GM18502 (cell line): ENCODE results near the gene KCNH8.
"Not testable (repeated sequence)": the region's sequence is repeated elsewhere in the genome, so short reads cannot be mapped to it uniquely, and the experiment has no call there.

Source experiments
- ATAC-seq: cut with Tn5 transposase; IDR thresholded peaks from one replicate; pipeline ENCODE4 v1.9.1; 2021; ENCODE audit warnings: mild to moderate bottlenecking; ENCODE audit not compliant: unreplicated experiment, poor library complexity

The KCNH8 gene

DNA sequence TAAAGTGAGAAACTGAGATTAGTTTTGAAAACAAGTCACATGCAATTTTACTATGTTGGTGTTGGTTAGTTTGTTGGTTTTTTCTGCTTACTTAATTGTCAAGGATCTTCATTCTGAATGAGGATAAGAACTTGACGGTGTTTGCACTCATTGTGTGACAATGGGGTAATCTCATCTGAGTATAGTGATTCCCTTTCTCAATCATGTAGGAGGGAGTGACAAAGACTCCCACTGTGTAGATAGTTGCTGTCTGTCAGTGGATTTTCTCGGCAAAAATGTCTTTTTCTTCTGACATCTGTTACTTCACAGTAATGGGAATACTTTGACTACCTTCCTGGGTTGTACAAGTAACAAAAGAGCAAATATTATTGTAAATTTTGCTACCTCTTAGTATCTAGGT lies 23.5 kb downstream of the KCNH8 start:
- no peak for ATAC-seq

GRCh38 chr3:19173945-19174344 lies 25.6 kb downstream of the KCNH8 start:
- no peak for ATAC-seq

- ATAC-seq, result no peak
Observed at GRCh38 chr3:19183584-19183983, 35.3 kb downstream of the KCNH8 start.

- no peak for ATAC-seq
Observed at GRCh38 chr3:19190126-19190525, 41.8 kb downstream of the KCNH8 start.

DNA sequence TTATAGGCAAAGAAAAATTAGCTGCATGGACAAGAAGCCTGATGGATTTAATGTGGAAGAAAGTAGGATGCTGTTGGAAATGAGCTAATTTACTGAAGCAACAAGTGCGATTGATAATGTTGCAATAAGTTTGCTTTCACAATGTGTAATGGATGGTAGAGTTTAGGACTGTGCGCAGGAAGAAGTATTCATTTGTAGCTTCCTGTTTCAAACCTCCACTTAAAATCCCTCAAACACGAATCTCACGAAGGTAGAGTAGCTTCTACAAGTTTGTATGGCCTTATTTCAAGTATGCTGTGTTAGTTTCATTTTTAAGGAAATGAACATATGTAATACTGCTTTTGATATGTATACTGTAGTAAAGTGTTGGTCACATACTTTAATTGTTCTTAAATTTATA lies 42.3 kb downstream of the KCNH8 start:
- ATAC-seq, result peak; percentile 97

GRCh38 chr3:19199131-19199530 lies 50.8 kb downstream of the KCNH8 start:
- no peak for ATAC-seq

DNA sequence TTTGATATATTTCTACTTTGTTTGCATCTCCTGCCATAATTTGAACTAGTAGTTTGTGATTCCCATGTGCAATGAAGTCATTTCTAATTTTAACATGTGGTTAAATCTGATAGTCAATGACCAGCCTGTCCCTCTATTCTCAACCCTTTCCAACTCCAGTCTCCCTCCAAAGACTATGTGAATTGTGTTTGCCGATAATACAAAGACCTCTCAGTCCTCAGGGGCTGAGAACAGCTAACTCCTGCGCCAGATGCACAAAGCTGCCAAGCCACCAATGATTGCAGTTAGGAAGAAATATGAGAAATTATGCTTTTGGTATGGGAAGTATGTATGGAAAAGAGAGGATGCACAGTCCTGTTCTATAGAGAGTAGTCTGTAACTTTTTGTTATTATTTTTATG lies 54.0 kb downstream of the KCNH8 start:
- ATAC-seq, result no peak

DNA sequence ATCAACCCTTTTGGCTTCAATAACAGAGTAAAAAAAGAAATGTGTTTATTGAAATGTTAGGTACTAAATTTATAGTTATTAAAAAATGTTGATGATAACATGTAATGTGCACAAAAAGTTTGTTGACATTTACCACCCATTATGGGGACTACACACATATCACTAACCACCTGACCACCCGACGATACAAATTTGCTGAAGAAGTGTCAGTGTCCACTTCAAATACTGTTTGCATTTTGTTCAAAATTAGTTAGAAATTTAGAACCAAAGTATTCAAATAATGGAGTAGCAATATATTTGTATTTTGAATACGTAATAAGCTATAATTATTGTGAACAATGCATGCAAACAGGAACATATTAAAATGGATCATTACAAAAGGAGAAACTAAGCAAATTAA lies 54.4 kb downstream of the KCNH8 start:
- no peak for ATAC-seq

DNA sequence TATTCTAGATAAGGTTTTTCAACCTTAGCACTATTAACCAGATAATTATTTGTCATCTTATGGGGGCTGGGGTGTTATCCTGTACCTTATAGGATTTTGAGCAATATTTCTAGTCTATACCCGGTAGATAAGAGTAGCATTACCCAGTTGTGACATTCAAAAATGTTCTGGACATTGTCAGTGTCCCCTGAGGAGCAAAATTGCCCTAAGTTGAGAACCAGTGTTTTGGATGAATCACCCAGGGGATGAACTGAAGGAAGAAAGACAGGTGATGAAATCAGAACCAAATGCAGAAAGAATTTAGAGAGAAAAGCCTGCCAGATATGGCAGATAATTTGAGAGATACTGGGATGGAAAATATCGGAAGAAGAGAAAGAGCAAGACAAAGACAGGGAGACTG lies 58.2 kb downstream of the KCNH8 start:
- no peak for ATAC-seq

GRCh38 chr3:19213603-19214220 lies 65.4 kb downstream of the KCNH8 start:
- peak; percentile 68 for ATAC-seq

GRCh38 chr3:19215427-19215826 lies 67.1 kb downstream of the KCNH8 start:
- ATAC-seq, result no peak

DNA sequence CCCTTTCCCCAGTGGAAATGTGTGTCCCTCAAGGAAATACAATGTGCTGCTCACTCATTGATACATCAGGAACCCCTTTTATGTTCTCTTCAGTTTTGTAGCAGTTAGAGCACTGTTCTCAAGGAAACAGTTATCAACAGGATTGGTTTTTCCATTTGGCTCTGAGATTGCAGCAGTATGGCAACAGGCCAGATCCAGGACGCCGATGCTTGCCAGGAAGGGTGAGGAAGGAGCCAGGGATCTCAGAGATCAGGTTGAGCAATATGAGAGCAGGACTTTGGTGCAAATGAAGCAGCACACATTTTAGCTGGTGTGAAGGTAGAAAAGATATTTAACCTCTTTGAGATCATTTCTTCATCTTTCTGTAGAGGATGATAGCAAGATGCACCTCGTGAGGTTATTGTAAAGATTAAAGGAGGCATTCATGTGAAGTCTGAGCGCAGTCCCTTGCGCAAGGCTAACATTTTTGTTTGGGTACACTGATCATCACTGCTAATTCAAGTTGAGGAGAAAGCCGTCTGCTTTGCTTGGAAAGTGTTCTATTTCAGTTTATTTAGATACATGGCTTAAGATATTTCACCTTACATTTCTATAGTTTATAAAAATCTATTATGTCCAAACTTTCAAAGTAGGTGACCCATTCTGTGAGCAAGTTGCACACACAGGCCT lies 68.5 kb downstream of the KCNH8 start:
- no peak for ATAC-seq

- ATAC-seq, result no peak
Observed at GRCh38 chr3:19220311-19220710, 72.0 kb downstream of the KCNH8 start.

DNA sequence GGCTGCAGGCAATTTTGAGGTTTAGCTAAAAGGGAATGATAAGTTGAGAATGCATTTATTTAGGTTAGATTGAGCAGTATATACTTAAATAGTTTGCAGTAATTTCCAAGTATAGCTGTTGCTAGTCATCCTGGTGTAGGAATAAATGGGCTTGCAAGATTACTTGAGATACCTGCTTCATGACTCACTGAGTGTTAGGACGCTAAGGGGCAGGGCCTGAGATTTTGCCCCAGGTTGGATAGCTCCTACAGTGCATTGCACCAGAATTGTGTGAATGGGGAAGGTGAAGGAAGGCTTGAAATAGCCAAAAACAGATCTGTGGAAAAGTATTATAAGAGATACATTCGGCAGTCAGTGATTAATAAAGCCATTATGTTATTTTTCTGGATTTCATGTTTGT lies 72.8 kb downstream of the KCNH8 start:
- no peak for ATAC-seq

DNA sequence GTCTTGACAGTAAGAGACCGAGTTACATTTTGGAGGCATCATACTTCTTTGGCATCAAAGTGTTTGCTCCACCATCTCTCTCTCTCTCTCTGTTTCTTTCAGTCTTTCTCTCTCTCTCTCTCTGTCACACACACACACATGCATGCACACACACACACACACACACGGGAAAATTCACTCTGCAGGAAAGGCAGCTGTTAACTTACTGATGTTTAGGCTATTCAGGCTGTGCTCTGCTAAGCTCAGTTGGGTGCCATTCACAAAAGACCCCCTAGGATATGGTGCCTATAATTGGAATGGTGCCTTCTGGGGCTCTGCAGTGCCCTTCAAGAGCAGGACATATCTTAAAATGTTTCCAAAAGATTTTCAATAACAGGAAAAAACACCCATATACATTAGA lies 78.2 kb downstream of the KCNH8 start:
- ATAC-seq, result no peak

DNA sequence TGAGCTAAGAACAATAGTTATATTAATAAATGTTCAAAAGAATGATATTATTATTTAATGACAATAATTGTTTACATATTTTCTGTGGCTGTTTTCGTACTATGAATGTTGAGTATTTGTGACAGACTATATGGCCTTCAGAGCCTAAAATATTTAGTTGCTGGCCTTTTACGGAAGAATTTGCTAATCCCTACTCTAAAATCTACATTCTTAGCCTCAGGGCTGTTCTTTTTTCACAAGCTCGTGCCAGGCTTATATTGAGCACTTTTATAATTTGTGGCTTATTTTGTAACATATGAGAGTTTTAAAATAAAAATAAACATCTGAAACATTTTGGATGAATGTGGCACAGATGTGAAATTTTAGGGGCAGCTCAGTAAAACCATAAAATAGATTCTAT lies 79.9 kb downstream of the KCNH8 start:
- ATAC-seq, result no peak

GRCh38 chr3:19229086-19229485 lies 80.8 kb downstream of the KCNH8 start:
- ATAC-seq, result no peak

DNA sequence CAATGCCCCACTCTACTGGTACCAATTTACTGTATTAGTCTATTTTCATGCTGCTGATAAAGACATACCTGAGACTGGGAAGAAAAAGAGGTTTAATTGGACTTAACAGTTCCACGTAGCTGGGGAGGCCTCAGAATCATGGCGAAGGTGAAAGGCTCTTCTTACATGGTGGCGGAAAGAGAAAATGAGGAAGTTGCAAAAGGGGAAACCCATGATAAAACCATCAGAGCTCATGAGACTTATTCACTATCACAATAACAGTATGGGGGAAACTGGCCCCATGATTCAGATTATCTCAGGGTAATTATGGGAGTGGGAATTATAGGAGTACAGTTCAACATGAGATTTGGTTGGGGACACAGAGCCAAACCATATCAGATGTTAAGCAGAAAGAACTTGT lies 81.6 kb downstream of the KCNH8 start:
- ATAC-seq, result not testable (repeated sequence)

DNA sequence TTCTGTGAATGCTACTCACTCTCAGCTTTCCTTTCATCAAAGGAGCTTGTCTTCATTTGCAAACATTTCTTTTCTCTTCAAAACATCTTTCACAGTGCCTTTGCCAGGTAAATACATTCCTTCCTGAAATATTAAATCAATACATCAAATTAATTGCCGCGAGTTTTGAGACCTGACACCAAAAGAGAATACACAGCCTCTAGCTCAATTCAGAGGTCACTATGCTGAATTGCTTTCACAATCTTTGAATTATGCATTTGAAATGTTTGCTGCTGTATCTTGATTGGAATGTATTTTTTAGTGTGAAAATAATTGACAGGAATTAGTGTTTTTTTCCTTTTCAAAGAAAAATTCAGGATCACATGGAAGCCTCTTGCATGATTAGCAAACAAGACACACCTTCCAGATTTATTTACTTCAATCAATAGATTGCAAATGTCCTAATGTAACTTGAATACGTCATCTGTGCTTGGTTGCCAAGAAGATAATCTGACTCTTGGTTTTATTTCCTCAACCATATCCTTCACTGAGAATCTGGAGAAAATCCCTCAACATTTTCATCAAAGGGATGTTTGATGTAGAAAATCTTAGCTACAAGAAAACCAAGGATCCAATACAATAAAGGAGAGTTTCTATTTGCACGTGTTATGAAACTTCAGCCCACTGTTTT lies 83.6 kb downstream of the KCNH8 start:
- ATAC-seq, result no peak

- no peak for ATAC-seq
Observed at GRCh38 chr3:19232566-19232965, 84.3 kb downstream of the KCNH8 start.

DNA sequence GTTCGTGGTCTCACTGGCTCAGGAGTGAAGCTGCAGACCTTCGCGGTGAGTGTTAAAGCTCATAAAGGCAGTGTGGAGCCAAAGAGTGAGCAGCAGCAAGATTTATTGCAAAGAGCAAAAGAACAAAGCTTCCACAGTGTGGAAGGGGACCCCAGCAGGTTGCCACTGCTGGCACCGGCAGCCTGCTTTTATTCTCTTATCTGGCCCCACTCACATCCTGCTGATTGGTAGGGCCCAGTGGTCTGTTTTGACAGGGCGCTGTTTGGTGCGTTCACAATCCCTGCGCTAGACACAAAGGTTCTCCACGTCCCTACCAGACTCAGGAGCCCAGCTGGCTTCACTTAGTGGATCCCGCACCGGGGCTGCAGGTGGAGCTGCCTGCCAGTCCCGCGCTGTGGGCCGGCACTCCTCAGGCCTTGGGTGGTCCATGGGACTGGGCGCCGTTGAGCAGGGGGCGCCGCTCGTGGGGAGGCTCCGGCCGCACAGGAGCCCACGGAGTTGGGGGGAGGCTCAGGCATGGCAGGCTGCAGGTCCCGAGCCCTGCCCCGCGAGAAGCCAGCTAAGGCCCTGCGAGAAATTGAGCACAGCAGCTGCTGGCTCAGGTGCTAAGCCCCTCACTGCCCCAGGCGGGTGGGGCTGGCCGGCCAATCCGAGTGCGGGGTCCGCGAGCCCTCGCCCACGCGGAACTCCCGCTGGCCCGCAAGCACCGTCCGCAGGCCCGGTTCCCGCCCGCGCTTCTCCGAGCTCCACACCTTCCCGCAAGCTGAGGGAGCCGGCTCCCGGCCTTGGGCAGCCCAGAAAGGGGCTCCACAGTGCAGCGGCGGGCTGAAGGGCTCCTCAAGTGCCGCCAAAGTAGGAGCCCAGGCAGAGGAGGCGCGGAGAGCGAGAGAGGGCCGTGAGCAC lies 85.8 kb downstream of the KCNH8 start:
- not testable (repeated sequence) for ATAC-seq
